ENCODE measurements around the gene PRKCE.

Gene PRKCE

GRCh38 chr2:45950606-45951005 lies 299.1 kb downstream of the PRKCE start:
- no peak for DNase-seq

- no peak for DNase-seq
Measured at GRCh38 chr2:45951025-45951727, 299.7 kb downstream of the PRKCE start.

GRCh38 chr2:45952591-45952990 lies 301.1 kb downstream of the PRKCE start:
- no peak for DNase-seq

GRCh38 chr2:45953376-45954027 lies 302.0 kb downstream of the PRKCE start:
- no peak for DNase-seq

GRCh38 chr2:45954233-45954850 lies 302.9 kb downstream of the PRKCE start:
- no peak for DNase-seq

GRCh38 chr2:45957533-45958227 lies 306.2 kb downstream of the PRKCE start:
- no peak for DNase-seq

- DNase-seq: no peak
Measured at GRCh38 chr2:45960057-45960863, 308.8 kb downstream of the PRKCE start.

- DNase-seq: peak; percentile 64
Measured at GRCh38 chr2:45962177-45962921, 310.9 kb downstream of the PRKCE start.

GRCh38 chr2:45963816-45964215 lies 312.3 kb downstream of the PRKCE start:
- no peak for DNase-seq

GRCh38 chr2:45964223-45964841 lies 312.9 kb downstream of the PRKCE start:
- DNase-seq: peak; percentile 99

GRCh38 chr2:45964906-45965305 lies 313.4 kb downstream of the PRKCE start:
- DNase-seq: no peak

- DNase-seq: no peak
Measured at GRCh38 chr2:45965871-45966498, 314.5 kb downstream of the PRKCE start.

- no peak for DNase-seq
Measured at GRCh38 chr2:45968946-45969584, 317.6 kb downstream of the PRKCE start.

GRCh38 chr2:45973426-45973825 lies 322.0 kb downstream of the PRKCE start:
- DNase-seq: no peak

- DNase-seq: no peak
Measured at GRCh38 chr2:45974056-45974455, 322.6 kb downstream of the PRKCE start.

- DNase-seq: no peak
Measured at GRCh38 chr2:45974762-45975408, 323.4 kb downstream of the PRKCE start.

- no peak for DNase-seq
Measured at GRCh38 chr2:45975752-45976517, 324.5 kb downstream of the PRKCE start.

- no peak for DNase-seq
Measured at GRCh38 chr2:45978302-45978859, 326.9 kb downstream of the PRKCE start.

GRCh38 chr2:45979065-45979464 lies 327.6 kb downstream of the PRKCE start:
- no peak for DNase-seq

Measured in NCI-H226 (cell line).